RWPE2 (cell line): ENCODE results near the gene CACYBP.

Source experiments
- ATAC-seq: fragments of 200-7000 bp; cut with Tn5 transposase; 3 replicates; pipeline ENCODE4 v1.9.1; 2021; ENCODE audit warnings: low read depth
- DNase-seq: peaks from one replicate; pipeline ENCODE4 v3.0.0-alpha.2; 2020; ENCODE audit warnings: low spot score
- H3K27ac ChIP-seq: fragments of 450-650 bp; 2 replicates; pipeline ENCODE4 v1.5.1; 2017; ENCODE audit warnings: mild to moderate bottlenecking; ENCODE audit not compliant: poor library complexity, severe bottlenecking
- H3K27me3 ChIP-seq: fragments of 250-450 bp; sonication (Bioruptor Pico); 2 replicates; pipeline ENCODE4 v1.5.1; 2021; ENCODE audit warnings: mild to moderate bottlenecking, moderate library complexity; ENCODE audit not compliant: insufficient read depth, poor library complexity, severe bottlenecking
- H3K36me3 ChIP-seq: fragments of 250-450 bp; sonication (Bioruptor Pico); 2 replicates; pipeline ENCODE4 v1.5.1; 2020; ENCODE audit warnings: low read depth, mild to moderate bottlenecking, moderate library complexity
- H3K4me1 ChIP-seq: fragments of 250-450 bp; sonication (Bioruptor Pico); 2 replicates; pipeline ENCODE4 v1.5.1; 2021; ENCODE audit warnings: mild to moderate bottlenecking, moderate library complexity; ENCODE audit not compliant: insufficient read depth, poor library complexity, severe bottlenecking
- H3K4me3 ChIP-seq: fragments of 250-450 bp; sonication (Bioruptor Pico); 2 replicates; pipeline ENCODE4 v1.5.1; 2021; ENCODE audit warnings: mild to moderate bottlenecking, moderate library complexity; ENCODE audit not compliant: severe bottlenecking
- H3K9me3 ChIP-seq: fragments of 250-450 bp; sonication (Bioruptor Pico); 2 replicates; pipeline ENCODE4 v1.5.1; 2021; ENCODE audit warnings: mild to moderate bottlenecking, moderate library complexity; ENCODE audit not compliant: severe bottlenecking
- TF ChIP-seq, protein P1 (sequence below): fragments of 450-650 bp; IDR thresholded peaks from one replicate; pipeline ENCODE4 v1.5.1; 2017; ENCODE audit warnings: mild to moderate bottlenecking, moderate library complexity; ENCODE audit not compliant: poor library complexity, severe bottlenecking

Gene CACYBP

DNA sequence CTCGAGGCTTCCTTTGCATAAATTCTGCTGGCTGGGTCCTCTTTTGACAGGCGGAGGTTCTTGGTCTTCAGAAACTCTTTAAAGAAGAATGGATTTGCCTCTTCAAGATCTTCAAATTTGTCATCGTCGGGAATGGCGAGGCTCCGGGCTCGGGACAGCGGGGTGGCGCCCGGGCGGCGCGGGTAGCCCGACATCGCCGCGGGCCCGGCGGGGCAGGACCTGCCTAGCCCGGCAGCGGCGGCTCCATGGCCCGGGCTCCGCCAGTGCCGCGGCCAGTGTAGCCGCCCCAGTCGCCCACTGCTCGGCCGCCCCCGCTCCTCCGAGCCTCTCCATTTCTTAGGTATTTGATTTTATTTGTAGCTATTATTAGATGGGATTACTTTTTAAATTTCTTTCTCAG is 45.8 kb downstream of the CACYBP start:
- Histone ChIP-seq H3K27me3 (peaks cover 16% of the 10 kb centered on the region), H3K27ac (no peak overlapping the region), H3K4me1 (no peaks in the 10 kb centered on the region), H3K36me3 (no peaks in the 10 kb centered on the region), H3K9me3 (no peaks in the 10 kb centered on the region), H3K4me3 (no peak overlapping the region)
- ATAC-seq (no peak), DNase-seq (no peak)
- TF ChIP-seq, protein P1, sequence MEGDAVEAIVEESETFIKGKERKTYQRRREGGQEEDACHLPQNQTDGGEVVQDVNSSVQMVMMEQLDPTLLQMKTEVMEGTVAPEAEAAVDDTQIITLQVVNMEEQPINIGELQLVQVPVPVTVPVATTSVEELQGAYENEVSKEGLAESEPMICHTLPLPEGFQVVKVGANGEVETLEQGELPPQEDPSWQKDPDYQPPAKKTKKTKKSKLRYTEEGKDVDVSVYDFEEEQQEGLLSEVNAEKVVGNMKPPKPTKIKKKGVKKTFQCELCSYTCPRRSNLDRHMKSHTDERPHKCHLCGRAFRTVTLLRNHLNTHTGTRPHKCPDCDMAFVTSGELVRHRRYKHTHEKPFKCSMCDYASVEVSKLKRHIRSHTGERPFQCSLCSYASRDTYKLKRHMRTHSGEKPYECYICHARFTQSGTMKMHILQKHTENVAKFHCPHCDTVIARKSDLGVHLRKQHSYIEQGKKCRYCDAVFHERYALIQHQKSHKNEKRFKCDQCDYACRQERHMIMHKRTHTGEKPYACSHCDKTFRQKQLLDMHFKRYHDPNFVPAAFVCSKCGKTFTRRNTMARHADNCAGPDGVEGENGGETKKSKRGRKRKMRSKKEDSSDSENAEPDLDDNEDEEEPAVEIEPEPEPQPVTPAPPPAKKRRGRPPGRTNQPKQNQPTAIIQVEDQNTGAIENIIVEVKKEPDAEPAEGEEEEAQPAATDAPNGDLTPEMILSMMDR: no peak

DNA sequence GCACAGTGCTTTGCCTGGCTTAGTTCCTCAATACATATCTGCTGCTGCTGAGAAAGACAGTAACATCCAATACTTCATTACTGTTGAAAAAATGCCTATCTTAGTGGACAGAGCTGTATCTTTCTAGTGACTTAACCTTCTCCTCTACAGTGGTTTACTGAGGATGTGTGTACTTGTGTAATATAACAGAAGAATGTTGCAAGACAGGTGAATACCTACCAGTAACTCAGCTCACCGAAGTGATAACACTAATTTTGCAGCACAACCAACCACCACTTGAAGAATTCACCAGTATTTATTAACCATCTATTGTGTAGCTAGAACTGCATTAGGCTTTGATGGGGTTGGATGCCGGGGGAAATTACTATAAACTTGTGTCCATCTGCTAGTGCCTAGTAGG is 51.2 kb downstream of the CACYBP start:
- Histone ChIP-seq H3K36me3 (no peaks in the 10 kb centered on the region), H3K4me1 (no peaks in the 10 kb centered on the region), H3K27ac (no peak overlapping the region), H3K27me3 (peaks cover 16% of the 10 kb centered on the region), H3K9me3 (no peaks in the 10 kb centered on the region), H3K4me3 (no peak overlapping the region)
- no peak for DNase-seq
- TF ChIP-seq, protein P1: no peak
- ATAC-seq: no peak

DNA sequence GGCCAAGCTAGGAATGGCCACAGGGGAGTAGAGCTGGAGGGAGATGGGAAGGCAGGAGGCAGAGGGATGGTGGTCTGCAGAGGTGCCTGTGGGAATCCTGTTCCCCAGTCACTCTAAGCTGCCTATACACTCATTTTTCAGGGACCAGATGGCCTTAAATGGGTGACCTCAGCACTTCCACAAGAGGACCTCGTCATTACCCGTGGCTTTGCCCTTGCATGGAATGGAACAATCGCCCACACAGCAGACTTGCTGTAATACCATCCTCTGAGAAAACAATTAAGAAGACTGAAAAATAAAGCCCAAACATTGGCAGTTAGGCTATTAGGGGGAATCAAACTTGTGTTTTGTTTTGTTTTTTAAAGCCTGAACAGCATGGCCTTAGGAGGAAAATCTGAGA is 55.0 kb downstream of the CACYBP start:
- H3K27ac ChIP-seq: no peak overlapping the region
- ATAC-seq (no peak), DNase-seq (no peak)
- TF ChIP-seq, protein P1: no peak
- H3K27me3 ChIP-seq: peaks cover 5% of the 10 kb centered on the region
- H3K9me3 ChIP-seq: peaks cover 2% of the 10 kb centered on the region
- no peaks in the 10 kb centered on the region for H3K36me3 ChIP-seq
- no peak overlapping the region for H3K4me3 ChIP-seq
- H3K4me1 ChIP-seq: no peaks in the 10 kb centered on the region
